Mesodermal cell (in vitro differentiated cells): ENCODE data around the gene LRRC27.

Experiments
- H3K27ac ChIP-seq: 2 replicates; pipeline ENCODE4 v1.7.0; 2013; ENCODE audit warnings: mild to moderate bottlenecking, low read depth, low read length, moderate library complexity; ENCODE audit not compliant: severe bottlenecking
- H3K36me3 ChIP-seq: 2 replicates; pipeline ENCODE4 v1.7.1; 2013; ENCODE audit warnings: mild to moderate bottlenecking, low read length, moderate library complexity; ENCODE audit not compliant: control insufficient read depth, insufficient read depth
- H3K4me1 ChIP-seq: one replicate; pipeline ENCODE4 v1.7.1; 2013; ENCODE audit warnings: mild to moderate bottlenecking, low read length; ENCODE audit not compliant: insufficient read depth, control insufficient read depth, poor library complexity, severe bottlenecking
- H3K4me3 ChIP-seq: 2 replicates; pipeline ENCODE4 v1.7.0; 2013; ENCODE audit warnings: low read length, control low read depth, mild to moderate bottlenecking; ENCODE audit not compliant: insufficient read depth, poor library complexity, severe bottlenecking; ENCODE audit errors: extremely low read depth
- H3K9me3 ChIP-seq: 2 replicates; pipeline ENCODE4 v1.7.1; 2013; ENCODE audit warnings: mild to moderate bottlenecking, low read length, moderate library complexity; ENCODE audit not compliant: control insufficient read depth
- WGBS, 2 experiments: methylation state at CpG; one replicate each; pipeline ENCODE4 v1.1.5; 2013; ENCODE audit warnings: missing lambda C conversion rate in 2 of 2; ENCODE audit not compliant: insufficient coverage in 2 of 2; 5-methylcytosine and 5-hydroxymethylcytosine counted together

Gene LRRC27

DNA sequence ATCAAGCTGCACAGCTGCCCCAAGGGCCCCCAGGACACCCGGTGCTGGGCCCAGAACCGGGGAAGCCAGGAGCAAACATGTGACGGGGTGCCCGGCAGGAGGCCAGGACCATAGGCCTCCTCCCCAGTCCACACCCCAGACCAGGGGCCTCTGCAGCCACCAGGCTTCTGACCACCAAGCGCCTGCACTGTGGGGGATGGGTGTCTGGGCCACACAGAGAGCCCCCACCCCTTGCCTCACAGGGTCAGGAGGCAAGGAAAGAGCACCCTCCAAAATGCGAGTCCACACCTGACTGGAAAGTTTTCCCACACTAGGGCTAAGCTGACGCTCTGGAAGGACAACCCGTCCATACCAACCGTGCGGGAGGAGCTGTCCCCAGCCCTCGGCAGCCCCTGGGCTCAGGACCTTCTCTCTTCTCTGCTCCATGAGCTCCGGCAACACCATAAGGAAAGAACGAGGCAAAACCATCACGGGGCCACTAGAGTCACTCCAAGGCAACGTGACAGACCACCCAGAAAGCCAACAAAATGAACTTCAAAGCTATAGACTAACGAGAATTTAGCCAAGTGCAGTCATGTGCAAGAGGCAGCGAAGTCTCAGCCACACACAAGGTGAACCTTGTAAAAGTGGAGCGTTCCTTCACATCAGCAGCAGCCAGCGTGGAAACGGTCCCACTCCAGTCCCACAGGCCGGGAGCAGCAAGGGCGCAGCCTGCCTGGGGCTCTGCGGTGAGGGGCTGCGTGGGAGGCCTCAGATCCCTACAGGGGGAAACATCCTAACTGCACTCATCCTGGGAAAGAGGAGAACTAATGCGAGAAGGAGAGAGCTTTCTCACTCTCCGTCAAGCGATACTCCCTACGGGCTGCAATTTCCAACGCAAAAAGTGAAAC, 29.3 kb upstream of the LRRC27 start:
- peaks cover 3% of the 10 kb centered on the region for H3K4me1 ChIP-seq
- no peak overlapping the region for H3K27ac ChIP-seq
- 81 to 86% methylated on average over 19 to 27 of the region's 29 CpGs for WGBS, 2 experiments
- H3K9me3 ChIP-seq: peaks cover 15% of the 10 kb centered on the region
- H3K36me3 ChIP-seq: no peaks in the 10 kb centered on the region
- no peak overlapping the region for H3K4me3 ChIP-seq

- 85 to 89% methylated on average over 19 of the region's 21 CpGs for WGBS, 2 experiments
- no peak overlapping the region for H3K27ac ChIP-seq
- no peak overlapping the region for H3K4me3 ChIP-seq
- H3K36me3 ChIP-seq: no peaks in the 10 kb centered on the region
- peaks cover 3% of the 10 kb centered on the region for H3K4me1 ChIP-seq
- peaks cover 15% of the 10 kb centered on the region for H3K9me3 ChIP-seq
Observed at GRCh38 chr10:132303361-132304115, 28.5 kb upstream of the LRRC27 start.

GRCh38 chr10:132304756-132305509, 27.1 kb upstream of the LRRC27 start:
- 88 to 96% methylated on average over 16 to 17 of the region's 21 CpGs for WGBS, 2 experiments
- H3K36me3 ChIP-seq: no peaks in the 10 kb centered on the region
- peaks cover 3% of the 10 kb centered on the region for H3K4me1 ChIP-seq
- H3K9me3 ChIP-seq: peaks cover 15% of the 10 kb centered on the region
- H3K27ac ChIP-seq: no peak overlapping the region
- no peak overlapping the region for H3K4me3 ChIP-seq

GRCh38 chr10:132305654-132306342, 26.2 kb upstream of the LRRC27 start:
- 94 to 95% methylated on average over 18 to 19 of the region's 22 CpGs for WGBS, 2 experiments
- Histone ChIP-seq H3K27ac (no peak overlapping the region), H3K36me3 (no peaks in the 10 kb centered on the region), H3K4me3 (no peak overlapping the region), H3K9me3 (peaks cover 15% of the 10 kb centered on the region), H3K4me1 (peaks cover 3% of the 10 kb centered on the region)

DNA sequence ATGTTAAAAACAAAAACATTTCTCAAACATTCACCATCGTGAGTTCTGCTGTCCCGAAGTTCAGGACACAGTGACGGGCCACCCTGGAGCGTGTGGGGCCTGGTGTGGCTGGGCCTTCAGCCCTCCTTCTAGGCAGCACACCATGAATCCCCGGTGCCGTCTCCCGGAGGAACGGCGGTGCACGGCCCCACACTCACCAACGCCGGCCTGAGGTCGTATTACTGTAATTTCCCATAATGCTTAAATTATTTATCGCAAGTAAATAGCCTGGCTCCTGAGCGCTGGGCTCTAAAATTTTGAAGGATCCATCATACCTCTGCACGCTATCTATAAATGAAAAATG, 25.7 kb upstream of the LRRC27 start:
- no peak overlapping the region for H3K4me3 ChIP-seq

DNA sequence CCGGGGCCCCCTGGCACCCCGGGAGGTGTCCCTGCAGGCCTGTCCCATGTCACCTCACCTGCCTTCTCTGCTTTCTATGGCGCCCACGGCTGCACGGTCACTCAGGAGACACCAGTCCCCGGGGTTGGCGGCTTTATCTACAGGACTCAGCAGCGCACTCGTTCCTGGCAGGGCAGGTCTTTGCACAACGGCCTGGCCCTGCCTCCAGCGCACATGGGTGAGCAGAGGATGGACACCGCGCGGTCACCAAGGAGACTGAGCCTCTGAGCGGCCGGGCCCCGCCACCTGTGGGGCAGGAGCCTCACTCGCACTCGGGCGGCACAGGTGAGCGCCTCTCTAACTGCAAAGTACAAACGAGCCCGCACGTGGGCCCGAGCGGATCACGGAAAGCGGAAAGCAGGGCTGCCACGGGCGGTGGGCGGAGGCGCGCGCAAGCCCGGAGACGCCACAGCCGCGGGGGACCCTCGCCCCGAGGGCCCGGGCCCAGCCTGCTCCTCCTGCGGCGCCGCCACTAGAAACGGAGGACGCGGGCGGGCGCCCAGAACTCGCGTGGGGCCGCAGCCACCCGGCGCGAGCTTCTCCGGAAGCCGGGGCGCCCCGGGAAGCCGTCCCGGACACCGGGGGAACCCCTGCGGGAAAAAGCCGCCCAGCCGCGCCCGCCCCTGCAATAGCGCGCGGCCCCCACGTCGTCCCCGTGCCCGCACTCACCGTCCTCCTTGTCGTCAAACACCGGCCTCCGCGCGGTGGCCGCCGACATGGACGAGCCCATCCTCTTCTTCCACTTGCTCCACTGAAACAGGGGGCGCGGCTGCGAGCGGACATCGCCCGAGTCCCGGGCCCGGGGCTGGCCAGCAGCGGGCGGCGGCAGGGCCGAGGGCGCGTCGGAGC, 24.9 kb upstream of the LRRC27 start:
- 16 to 19% methylated on average over 73 to 76 of the region's 98 CpGs for WGBS, 2 experiments
- peaks cover 15% of the 10 kb centered on the region for H3K9me3 ChIP-seq
- H3K27ac ChIP-seq: no peak overlapping the region
- peaks cover 3% of the 10 kb centered on the region for H3K4me1 ChIP-seq
- peak overlapping the region; percentile 42 for H3K4me3 ChIP-seq
- no peaks in the 10 kb centered on the region for H3K36me3 ChIP-seq

More for the DNA sequence above, 25.7 kb upstream of the LRRC27 start:
- no peak overlapping the region for H3K27ac ChIP-seq
- 97 to 99% methylated on average over 9 to 15 of the region's 16 CpGs for WGBS, 2 experiments
- H3K36me3 ChIP-seq: no peaks in the 10 kb centered on the region
- peaks cover 3% of the 10 kb centered on the region for H3K4me1 ChIP-seq
- H3K9me3 ChIP-seq: peaks cover 15% of the 10 kb centered on the region

DNA sequence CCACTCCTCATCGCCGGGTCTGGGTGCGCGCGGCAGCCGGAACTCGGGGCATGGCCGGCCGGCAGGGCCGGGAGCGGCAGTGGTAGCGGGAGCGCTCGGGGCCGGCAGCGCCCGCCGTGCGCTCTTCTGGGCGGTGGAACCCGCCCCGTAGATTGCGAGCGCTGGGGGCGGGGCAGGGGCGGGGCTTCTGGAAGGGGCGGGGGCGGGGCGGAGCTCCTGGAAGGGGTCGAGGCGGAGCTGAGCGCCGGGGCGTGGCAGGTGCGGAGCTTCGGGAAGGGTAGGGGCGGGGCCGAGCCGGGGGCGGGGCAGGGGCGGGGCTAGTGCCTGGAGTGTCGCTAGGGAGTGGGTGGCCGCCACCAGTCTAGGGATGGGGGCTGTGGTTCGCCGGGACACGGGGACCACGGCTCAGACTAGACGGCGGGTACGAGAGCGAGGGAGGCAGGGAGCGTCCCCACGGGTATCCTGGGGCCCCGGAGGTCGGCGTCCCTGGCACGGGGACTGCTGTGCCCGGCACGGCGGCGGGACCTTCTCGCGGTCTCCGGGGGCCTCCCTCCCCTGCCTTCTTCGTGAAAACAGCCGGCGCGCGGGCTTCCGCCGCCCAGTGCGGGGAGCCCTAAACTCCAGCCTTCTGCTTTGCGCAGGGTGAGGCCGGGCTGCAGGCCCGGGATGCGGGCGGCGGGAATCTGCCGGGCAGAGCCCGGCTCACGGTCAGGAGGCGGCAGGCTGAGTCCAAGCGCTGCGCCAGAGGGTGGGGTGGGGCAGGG, 24.0 kb upstream of the LRRC27 start, which contains the start of gene STK32C:
Gene STK32C, minus strand, starts transcription at position 128 of the 764 bp plus-strand sequence. Its CDS starts 117 bp downstream, at position 11.
- Histone ChIP-seq H3K27ac (no peak within 1 kb of the TSS), H3K9me3 (peaks cover 15% of the 10 kb centered on the region), H3K4me1 (peaks cover 3% of the 10 kb centered on the region), H3K36me3 (no peaks in the 10 kb centered on the region), H3K4me3 (peak within 1 kb of the TSS; percentile 48)
- WGBS, 2 experiments: 0% methylated on average over 38 to 52 of the region's 84 CpGs

DNA sequence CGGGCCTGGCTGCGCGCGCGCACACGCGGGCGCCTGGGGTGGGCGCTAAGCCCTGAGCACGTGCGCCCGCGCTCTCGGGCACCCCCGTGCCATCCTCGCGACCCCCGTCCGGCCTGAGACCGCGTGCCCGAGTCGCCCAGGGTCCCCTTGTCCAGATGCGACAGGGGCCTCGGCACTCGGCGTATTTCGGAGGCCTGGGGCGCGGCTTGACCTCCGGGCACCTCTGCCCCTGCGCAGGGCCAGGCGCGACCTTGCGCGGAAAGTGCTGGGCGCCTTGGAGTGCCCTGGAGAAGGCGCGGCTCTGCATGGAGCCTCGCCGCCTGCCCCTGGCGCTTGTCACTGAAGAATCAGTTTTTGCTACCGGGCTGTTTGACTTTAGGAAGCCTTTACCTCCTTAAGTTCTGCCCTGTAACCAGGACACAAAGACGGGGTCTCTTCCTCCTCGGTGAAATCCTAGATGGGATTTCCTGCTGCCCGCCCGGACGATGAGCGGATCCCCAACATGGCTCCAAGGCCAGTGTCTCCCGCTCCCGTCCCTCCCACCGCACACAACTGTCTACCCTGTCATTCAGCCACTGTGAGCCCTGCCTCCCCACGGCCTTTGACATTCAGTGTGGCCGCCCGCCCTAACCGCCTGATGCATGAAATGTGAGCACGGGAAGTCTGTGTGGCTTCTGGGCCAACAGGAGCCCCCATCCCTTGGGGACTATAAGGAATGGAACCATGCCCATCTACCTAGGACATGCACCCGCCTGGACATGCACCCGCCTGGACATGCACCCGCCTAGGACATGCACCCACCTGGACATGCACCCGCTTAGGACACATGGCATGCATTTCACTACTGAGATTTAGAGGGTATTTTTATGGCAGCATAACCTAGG, 23.2 kb upstream of the LRRC27 start:
- Histone ChIP-seq H3K36me3 (no peaks in the 10 kb centered on the region), H3K4me3 (peak overlapping the region; percentile 48), H3K27ac (no peak overlapping the region), H3K4me1 (peaks cover 3% of the 10 kb centered on the region), H3K9me3 (peaks cover 15% of the 10 kb centered on the region)
- 9 to 11% methylated on average over 54 to 61 of the region's 61 CpGs for WGBS, 2 experiments
